Uterus (tissue), 4 donors: ENCODE data around the gene MARVELD1. TPM values are rescaled to one million over a fixed set of nuclear protein-coding genes. Genes with fewer than 3 reads are reported as not detected.

ENCODE experiments used
- DNase-seq, 2 donors: peaks; one replicate each; pipeline ENCODE4 v3.0.0-alpha.2; 2019 to 2020
- H3K27ac ChIP-seq, 2 donors: fragments of 200-600 bp; sonication (generic); 1 replicate in 1 of 2; 2 replicates in 1 of 2; pipeline ENCODE4 v1.5.1; 2016 to 2018
- H3K27me3 ChIP-seq, 2 donors: fragments of 200-600 bp; sonication (generic); one replicate each; pipeline ENCODE4 v1.5.1; 2018 to 2019; ENCODE audit warnings: control low read depth in 1 of 2
- H3K36me3 ChIP-seq, 2 donors: fragments of 200-600 bp; sonication (generic); one replicate each; pipeline ENCODE4 v1.5.1; 2019; ENCODE audit warnings: control low read depth in 1 of 2
- H3K4me1 ChIP-seq, 2 donors: fragments of 200-600 bp; sonication (generic); one replicate each; pipeline ENCODE4 v1.5.1; 2018 to 2019; ENCODE audit warnings: control low read depth in 1 of 2
- H3K4me3 ChIP-seq, 2 donors: fragments of 200-600 bp; sonication (generic); 1 replicate in 1 of 2; 2 replicates in 1 of 2; pipeline ENCODE4 v1.5.1; 2018 to 2019; ENCODE audit warnings: mild to moderate bottlenecking in 1 of 2
- H3K9me3 ChIP-seq, 2 donors: fragments of 200-600 bp; sonication (generic); one replicate each; pipeline ENCODE4 v1.5.1; 2019; ENCODE audit warnings: control low read depth in 1 of 2
- CTCF ChIP-seq, 4 experiments: fragments of 200-600 bp in 2 of 4; fragments of 450-650 bp in 2 of 4; sonication (generic) in 2 of 4; IDR thresholded peaks; one replicate each; pipeline ENCODE4 v1.5.1; 2016 to 2019; ENCODE audit warnings: antibody characterized with exemption in 4 of 4, mild to moderate bottlenecking in 2 of 4, moderate library complexity in 1 of 4
- POLR2A ChIP-seq, 2 donors: fragments of 450-650 bp; IDR thresholded peaks; one replicate each; pipeline ENCODE4 v1.6.1; 2016; ENCODE audit warnings: antibody characterized with exemption in 2 of 2, mild to moderate bottlenecking in 1 of 2, moderate library complexity in 1 of 2
- intact Hi-C: fragments of 100-400 bp; cut with DNase I; formaldehyde crosslinking; loops from one replicate; pipeline ENCODE4 v1.15.1; 2023; ENCODE audit warnings: low total_unique reads
- total RNA-seq, 4 donors: library from RNA; depleted of rRNA in 3 of 4; stranded (reverse); fragments of >200 nt in 3 of 4; gene quantifications; one replicate each; pipeline versions ENCODE4 v1.1.0 to v1.2.4, GENCODE V29; 2014 to 2023
- donor health status: DM: yes; HTN: yes; CAD: no.

The MARVELD1 gene
- total RNA-seq, 4 donors from 2014 or later = 36.9 to 158 (median 59.4) TPM

GRCh38 chr10:97718659-97719142, 5.2 kb downstream of the MARVELD1 start:
- Histone ChIP-seq H3K4me1 (peaks cover 4 to 17% of the 10 kb centered on the region in 2 donors), H3K27ac (peak overlapping the region; percentile 72 to 98), H3K36me3 (no peaks in the 10 kb centered on the region), H3K4me3 (no peak overlapping the region), H3K27me3 (no peaks in the 10 kb centered on the region), H3K9me3 (no peaks in the 10 kb centered on the region)
- TF ChIP-seq CTCF (IDR thresholded peaks at IDR 0.05) (no peak), POLR2A (IDR thresholded peaks at IDR 0.05) (no peak)
- peak; percentile 73 to 76 for DNase-seq
- intact Hi-C loops = no loop called here

GRCh38 chr10:97719602-97720001, 6.1 kb downstream of the MARVELD1 start:
- H3K4me1 ChIP-seq = peaks cover 4 to 17% of the 10 kb centered on the region in 2 donors
- TF ChIP-seq CTCF (IDR thresholded peaks at IDR 0.05) (no peak), POLR2A (IDR thresholded peaks at IDR 0.05) (no peak)
- DNase-seq = no peak
- no peaks in the 10 kb centered on the region for H3K9me3 ChIP-seq
- H3K27me3 ChIP-seq = no peaks in the 10 kb centered on the region
- peak overlapping the region; percentile 72 to 98 for H3K27ac ChIP-seq
- H3K36me3 ChIP-seq = no peaks in the 10 kb centered on the region
- intact Hi-C loops = no loop called here
- no peak overlapping the region for H3K4me3 ChIP-seq

- Histone ChIP-seq H3K27me3 (no peaks in the 10 kb centered on the region), H3K9me3 (no peaks in the 10 kb centered on the region), H3K4me3 (no peak overlapping the region), H3K4me1 (peaks cover 4 to 8% of the 10 kb centered on the region in 2 donors), H3K27ac (peak overlapping the region in 1 of 2 donors; percentile 42), H3K36me3 (no peaks in the 10 kb centered on the region)
- intact Hi-C loops = no loop called here
- TF ChIP-seq POLR2A (IDR thresholded peaks at IDR 0.05) (no peak), CTCF (IDR thresholded peaks at IDR 0.05) (no peak)
- DNase-seq = no peak
Measured at GRCh38 chr10:97721871-97722780, 8.6 kb downstream of the MARVELD1 start.

- Histone ChIP-seq H3K4me3 (no peak overlapping the region), H3K36me3 (no peaks in the 10 kb centered on the region), H3K27ac (peak overlapping the region in 1 of 2 donors; percentile 30), H3K27me3 (no peaks in the 10 kb centered on the region), H3K4me1 (peaks cover 4 to 8% of the 10 kb centered on the region in 2 donors), H3K9me3 (no peaks in the 10 kb centered on the region)
- TF ChIP-seq POLR2A (IDR thresholded peaks at IDR 0.05) (no peak), CTCF (IDR thresholded peaks at IDR 0.05) (no peak)
- intact Hi-C loops = no loop called here
- DNase-seq = no peak
Measured at GRCh38 chr10:97723001-97723400, 9.5 kb downstream of the MARVELD1 start.

- Histone ChIP-seq H3K4me3 (no peak overlapping the region), H3K27me3 (no peaks in the 10 kb centered on the region), H3K27ac (peak overlapping the region in 1 of 2 donors; percentile 37), H3K9me3 (no peaks in the 10 kb centered on the region), H3K36me3 (no peaks in the 10 kb centered on the region), H3K4me1 (peaks cover 0 to 3% of the 10 kb centered on the region in 2 donors)
- intact Hi-C loops = no loop called here
- TF ChIP-seq POLR2A (IDR thresholded peaks at IDR 0.05) = no peak
- TF ChIP-seq CTCF (IDR thresholded peaks at IDR 0.05) = no peak
- DNase-seq = peak; percentile 41 to 52
Measured at GRCh38 chr10:97724341-97724941, 10.9 kb downstream of the MARVELD1 start.
